Stimulated activated naive CD8-positive, alpha-beta T cell treated with anti-CD3 and anti-CD28 coated beads, Interleukin-15, amount 100 ng/mL, for 72 hours (primary cell): ENCODE measurements around the gene RRP8.

Experiments used
- ATAC-seq: fragments of 150-1000 bp; cut with Tn5 transposase; 2 replicates; pipeline ENCODE4 v1.10.0; 2021; ENCODE audit warnings: mild to moderate bottlenecking, moderate library complexity
- DNase-seq, 2 donors: peaks; one replicate each; pipeline ENCODE4 v3.0.0; 2021 to 2022
- H3K27ac Mint-ChIP-seq, 2 donors: one replicate each; pipeline ENCODE4 v1.8.0; 2022; ENCODE audit warnings: mild to moderate bottlenecking in 2 of 2, mixed read lengths in 2 of 2, moderate library complexity in 2 of 2
- H3K27me3 Mint-ChIP-seq: one replicate; pipeline ENCODE4 v1.8.0; 2022; ENCODE audit warnings: mixed read lengths
- H3K4me1 Mint-ChIP-seq: one replicate; pipeline ENCODE4 v1.8.0; 2022; ENCODE audit warnings: mild to moderate bottlenecking, mixed read lengths
- H3K4me3 Mint-ChIP-seq, 2 donors: one replicate each; pipeline ENCODE4 v1.8.0; 2022; ENCODE audit warnings: mild to moderate bottlenecking in 2 of 2, mixed read lengths in 2 of 2, moderate library complexity in 1 of 2
- H3K9me3 Mint-ChIP-seq, 2 donors: one replicate each; pipeline ENCODE4 v1.8.0; 2022; ENCODE audit warnings: mixed read lengths in 2 of 2

Gene RRP8

DNA sequence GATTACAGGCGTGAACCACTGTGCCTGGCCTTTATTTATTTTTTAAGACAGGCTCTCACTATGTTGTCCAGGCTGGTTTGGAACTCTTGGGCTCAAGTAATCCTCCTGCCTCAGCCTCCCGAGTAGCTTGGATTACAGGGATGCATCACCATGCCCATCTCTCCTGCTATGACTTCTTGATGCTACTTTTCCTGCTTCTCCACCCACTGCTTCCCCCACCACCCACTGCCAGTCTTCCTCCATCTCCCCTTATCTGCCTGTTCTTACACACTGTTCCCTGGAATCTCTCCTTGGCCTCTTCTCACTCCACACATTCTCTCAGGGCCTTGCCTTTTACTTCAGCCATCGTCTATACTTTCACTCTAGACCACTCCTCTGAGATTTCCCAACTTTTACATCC lies 33.1 kb upstream of the RRP8 start:
- no peak overlapping the region for H3K4me3 Mint-ChIP-seq
- DNase-seq (no peak), ATAC-seq (no peak)
- peaks cover 21% of the 10 kb centered on the region for H3K4me1 Mint-ChIP-seq
- H3K27me3 Mint-ChIP-seq, result no peaks in the 10 kb centered on the region
- no peak overlapping the region for H3K27ac Mint-ChIP-seq
- H3K9me3 Mint-ChIP-seq, result no peaks in the 10 kb centered on the region

DNA sequence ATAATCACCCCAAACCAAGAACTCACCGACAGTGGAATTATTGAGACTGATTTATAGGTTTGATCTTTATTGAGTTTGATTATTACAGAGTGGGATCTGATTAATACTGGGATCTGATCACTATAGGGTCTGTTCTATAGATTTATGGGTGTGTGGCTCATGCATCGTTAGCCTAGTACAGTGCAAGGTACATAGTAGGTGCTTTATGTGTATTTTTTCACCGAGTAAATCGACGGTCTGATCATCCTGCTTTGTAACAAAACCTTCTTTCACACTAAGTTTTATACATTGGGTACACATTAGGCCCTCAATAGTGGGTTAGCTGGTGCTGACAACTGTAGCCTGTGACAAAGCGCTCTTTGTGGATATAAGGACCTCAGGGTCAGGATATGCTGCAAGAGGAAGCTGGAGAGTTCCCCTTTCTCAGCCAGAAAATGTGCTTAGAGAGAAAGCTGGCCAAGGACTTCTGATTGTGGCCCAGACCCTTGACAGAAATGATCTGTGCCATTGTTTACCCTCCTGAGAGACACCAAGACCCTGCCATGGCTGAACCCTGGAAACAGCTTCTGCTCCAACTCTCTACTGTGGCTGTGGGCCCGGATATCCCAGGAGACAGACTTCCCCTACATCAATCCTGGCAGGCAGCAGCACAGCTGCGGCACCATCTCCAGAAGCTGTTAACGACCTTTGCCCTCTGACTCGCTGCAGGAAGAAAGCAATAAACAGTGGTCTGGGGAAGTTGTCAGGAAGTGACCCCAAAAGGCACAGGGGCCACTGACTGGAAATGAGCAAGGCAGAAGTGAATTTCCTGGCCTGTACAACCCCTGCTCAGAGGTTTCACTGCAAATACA lies 31.9 kb upstream of the RRP8 start:
- H3K9me3 Mint-ChIP-seq, result no peaks in the 10 kb centered on the region
- DNase-seq (no peak), ATAC-seq (no peak)
- no peaks in the 10 kb centered on the region for H3K27me3 Mint-ChIP-seq
- no peak overlapping the region for H3K27ac Mint-ChIP-seq
- no peak overlapping the region for H3K4me3 Mint-ChIP-seq
- peaks cover 26% of the 10 kb centered on the region for H3K4me1 Mint-ChIP-seq

DNA sequence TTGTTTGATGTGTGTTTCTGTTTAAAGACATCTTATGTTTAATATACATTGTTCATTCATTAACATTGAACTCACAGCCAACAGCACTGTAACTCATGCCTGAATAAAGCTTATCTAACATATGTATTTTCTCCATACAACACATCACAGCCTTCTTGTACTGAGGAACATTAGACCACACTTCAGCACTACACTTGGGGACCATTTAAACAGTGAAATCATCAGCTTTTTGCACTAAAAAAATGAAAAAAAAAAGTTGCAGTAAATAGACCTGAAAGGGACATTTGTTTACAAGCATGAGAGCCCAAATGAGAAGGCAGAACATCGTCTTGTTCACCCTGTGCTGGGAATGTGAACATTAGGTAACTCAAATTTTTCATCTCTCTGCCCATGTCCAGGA lies 31.1 kb upstream of the RRP8 start:
- no peak overlapping the region for H3K27ac Mint-ChIP-seq
- ATAC-seq (no peak), DNase-seq (no peak)
- no peaks in the 10 kb centered on the region for H3K27me3 Mint-ChIP-seq
- no peak overlapping the region for H3K4me3 Mint-ChIP-seq
- H3K4me1 Mint-ChIP-seq, result peaks cover 26% of the 10 kb centered on the region
- H3K9me3 Mint-ChIP-seq, result no peaks in the 10 kb centered on the region

DNA sequence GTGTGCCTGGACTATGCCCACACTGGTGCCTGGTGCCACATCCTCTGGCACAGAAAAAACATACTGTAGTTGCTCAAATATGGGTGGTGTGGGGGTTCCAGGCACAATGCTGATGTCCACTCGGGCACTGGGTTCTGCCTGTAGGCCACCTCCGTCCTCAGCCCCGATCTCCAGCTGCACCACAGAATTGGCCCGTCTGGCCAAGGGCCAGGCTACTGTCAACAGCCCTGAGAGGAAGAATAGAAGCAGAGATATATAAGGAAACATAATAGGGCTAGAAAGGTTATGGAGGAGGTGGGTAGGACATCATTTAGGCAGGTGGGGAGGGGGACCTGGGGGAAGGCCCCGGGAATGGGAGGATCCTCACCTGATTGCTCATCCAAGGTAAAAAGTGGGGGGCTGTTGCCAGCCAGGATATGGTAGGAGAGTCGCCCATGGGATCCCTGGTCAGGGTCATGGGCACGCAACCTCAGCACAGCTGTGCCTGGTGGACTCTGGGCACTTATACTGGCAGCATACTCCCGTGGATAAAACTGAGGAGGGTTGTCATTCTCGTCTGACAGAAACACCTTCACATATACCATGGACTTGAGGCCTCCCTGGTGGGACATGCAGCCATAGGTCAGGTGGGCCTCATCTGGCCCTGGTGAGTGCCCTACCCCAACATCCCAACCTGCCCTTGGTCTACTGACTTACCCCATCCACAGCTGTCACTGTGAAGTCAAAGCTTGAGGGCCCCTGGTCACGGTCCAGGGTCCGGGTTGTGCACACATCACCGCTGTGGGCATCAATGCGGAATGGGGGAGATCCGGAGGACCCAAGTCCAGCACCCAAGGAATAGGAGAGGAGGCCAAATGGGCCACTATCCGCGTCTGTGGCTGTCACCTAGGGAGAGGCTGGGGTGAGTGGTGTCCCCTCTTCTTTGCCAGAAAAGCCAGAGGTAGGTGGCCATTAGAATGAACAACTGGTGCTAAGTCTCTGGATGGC lies 30.3 kb upstream of the RRP8 start:
- H3K27ac Mint-ChIP-seq, result no peak overlapping the region
- no peaks in the 10 kb centered on the region for H3K27me3 Mint-ChIP-seq
- DNase-seq (no peak), ATAC-seq (no peak)
- no peak overlapping the region for H3K4me3 Mint-ChIP-seq
- H3K9me3 Mint-ChIP-seq, result no peaks in the 10 kb centered on the region
- H3K4me1 Mint-ChIP-seq, result peaks cover 26% of the 10 kb centered on the region

DNA sequence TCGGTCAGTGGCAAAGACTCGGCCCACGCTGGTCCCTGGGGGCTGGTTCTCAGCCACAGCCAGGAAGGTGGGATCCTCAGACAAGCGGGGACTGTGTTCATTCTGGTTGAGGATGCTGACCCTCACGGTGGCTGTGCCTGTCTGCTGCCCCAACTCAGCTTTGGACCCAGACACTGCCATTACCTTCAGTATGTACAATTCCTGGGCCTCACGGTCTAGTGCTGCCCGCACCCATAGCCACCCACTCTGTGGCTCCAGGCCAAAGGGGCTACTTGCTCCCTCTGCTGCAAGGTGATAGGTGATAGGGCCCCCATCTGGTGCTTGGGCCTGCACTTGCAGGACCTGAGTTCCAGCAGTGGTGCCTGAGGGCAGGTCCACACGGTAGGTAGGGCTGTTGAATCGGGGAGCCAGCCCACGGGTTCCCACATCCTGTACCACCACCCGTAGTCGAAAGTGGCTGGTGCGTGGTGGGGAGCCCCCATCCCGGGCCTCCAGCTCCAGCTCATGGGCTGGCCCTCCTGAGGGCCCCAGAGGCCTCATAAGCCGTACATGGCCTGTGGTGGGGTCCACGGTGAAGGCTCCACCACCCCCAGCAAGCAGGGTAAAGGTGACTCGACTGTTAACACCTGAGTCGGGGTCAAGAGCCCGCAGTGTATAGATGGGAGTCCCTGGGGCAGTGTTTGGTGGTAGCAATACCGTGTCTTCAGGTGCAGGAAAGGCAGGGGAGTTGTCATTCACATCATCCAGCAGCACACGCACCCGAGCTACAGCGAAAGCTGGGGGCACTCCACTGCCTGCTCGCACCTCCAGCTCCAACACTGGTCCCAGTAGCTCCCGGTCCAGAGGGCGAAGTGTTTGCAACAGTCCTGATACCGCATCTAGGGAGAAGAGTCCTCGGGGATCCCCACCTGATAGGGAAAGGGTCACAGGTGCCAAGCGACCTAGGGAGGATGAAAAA lies 29.0 kb upstream of the RRP8 start:
- Mint-ChIP-seq H3K27ac (peak overlapping the region; percentile 7 to 56), H3K4me1 (peaks cover 38% of the 10 kb centered on the region), H3K27me3 (no peaks in the 10 kb centered on the region), H3K4me3 (peak overlapping the region in 1 of 2 donors; percentile 16), H3K9me3 (no peaks in the 10 kb centered on the region)
- DNase-seq (peak; percentile 24 to 51), ATAC-seq (peak; percentile 79)

DNA sequence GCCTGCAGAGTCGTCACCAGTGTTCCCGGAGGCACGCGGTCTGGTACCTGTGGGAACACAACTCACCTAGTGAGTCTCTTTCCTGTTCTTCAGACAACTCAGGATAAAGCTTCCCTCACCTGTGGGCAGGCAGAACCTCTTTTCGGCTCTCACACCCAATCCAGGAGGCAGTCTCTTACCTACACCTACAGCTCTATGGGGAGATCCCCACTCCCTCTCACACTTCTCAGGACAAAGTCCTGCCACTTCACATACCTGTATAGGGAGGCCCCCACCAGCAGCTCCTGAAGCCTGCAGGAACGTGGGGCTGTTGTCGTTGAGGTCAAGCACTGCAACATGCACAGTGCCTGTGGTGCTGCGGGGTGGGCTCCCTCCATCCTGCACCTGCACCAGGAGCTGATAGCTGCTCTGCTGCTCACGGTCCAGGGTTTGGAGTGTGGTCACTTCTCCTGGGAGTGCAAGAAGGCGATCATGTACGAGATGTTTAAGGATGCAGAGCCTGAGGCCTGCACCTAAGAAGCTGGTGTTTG lies 28.0 kb upstream of the RRP8 start:
- Mint-ChIP-seq H3K27ac (peak overlapping the region in 1 of 2 donors; percentile 22), H3K4me1 (peaks cover 48% of the 10 kb centered on the region), H3K27me3 (no peaks in the 10 kb centered on the region), H3K4me3 (no peak overlapping the region), H3K9me3 (no peaks in the 10 kb centered on the region)
- DNase-seq (no peak), ATAC-seq (no peak)

DNA sequence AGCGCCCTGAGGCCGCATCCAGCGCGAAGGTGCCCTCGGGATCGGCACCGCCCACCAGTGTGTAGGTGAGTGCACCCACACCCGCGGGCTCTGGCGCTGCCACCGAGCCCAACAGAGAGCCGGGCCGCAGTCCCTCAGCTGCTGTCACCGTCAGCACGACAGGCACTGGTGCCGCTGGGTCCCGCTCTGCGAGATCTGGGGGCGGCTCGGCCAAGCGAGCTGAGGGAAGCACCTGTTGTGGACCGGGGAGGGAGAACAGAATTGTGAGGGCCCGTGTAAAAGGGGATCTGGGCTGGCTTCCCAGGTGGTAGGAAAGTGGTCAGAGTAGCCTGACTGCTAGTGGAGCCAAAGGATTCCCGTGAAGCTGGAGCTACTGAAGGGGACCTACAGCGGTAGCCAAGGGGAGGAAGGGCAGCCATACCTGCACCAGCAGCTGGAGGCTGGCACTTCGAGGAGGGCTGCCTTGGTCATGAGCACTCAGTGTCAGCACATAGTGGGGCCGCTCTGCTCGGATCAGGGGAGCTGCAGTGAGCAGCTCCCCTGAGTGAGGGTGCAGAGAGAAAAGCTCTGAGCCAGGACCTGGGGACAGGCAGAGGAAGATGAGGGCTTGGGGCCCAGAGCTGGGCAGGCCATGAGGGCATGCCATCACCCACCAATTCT lies 27.3 kb upstream of the RRP8 start:
- no peak for DNase-seq
- Mint-ChIP-seq H3K4me3 (no peak overlapping the region), H3K4me1 (peaks cover 51% of the 10 kb centered on the region), H3K27me3 (no peaks in the 10 kb centered on the region), H3K9me3 (no peaks in the 10 kb centered on the region), H3K27ac (no peak overlapping the region)
- ATAC-seq, result no peak

DNA sequence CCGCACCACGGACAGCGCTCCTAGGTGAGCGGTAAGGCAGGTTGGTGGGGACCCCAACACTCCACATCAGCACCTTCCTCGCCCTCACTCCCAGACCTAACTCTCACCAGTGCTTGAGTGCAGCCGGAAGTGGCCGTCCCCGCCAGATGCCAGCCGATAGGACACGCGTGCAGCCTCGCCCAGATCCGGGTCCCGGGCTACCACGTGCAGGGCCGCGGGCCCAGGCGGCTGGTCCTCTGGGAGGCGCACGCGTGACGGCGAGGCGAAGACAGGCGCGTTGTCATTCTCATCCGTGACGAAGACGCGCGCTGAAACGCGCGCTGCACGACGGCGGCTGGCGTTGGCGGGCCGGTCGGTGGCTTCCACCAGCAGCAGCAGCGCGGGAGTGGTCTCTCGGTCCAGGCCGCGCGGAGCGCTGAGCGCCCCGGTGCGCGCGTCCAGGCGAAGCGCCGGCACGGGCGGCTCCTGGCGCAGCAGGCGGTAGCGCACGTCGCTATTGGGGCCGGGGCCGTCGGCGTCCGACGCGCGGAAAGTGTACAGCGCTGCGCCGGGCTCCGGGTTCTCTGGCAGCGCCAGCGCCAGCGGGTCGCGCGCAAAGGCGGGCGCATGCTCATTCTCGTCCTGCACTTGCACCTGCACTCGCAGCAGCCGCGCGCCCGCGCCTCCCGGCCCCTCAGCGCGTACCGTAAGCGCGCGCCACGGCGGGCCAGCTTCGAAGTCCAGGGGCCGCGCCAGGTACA lies 26.6 kb upstream of the RRP8 start:
- Mint-ChIP-seq H3K4me1 (peaks cover 51% of the 10 kb centered on the region), H3K9me3 (no peaks in the 10 kb centered on the region), H3K27ac (no peak overlapping the region), H3K27me3 (no peaks in the 10 kb centered on the region), H3K4me3 (no peak overlapping the region)
- no peak for DNase-seq
- ATAC-seq, result peak; percentile 34

DNA sequence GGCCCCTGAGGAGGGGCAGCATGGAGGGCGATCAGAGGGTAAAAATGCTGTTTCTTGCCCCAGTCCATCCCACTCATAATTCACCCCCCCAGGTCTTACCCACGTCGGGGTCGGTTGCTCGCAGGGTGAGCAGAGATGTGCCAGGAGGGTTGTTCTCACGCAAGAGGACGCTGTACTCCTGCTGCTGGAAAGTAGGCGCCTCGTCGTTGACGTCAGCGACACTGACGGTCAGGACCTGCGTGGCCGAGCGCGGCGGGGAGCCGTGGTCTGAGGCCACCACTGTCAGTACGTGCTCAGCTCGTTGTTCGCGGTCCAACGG lies 26.1 kb upstream of the RRP8 start:
- no peaks in the 10 kb centered on the region for H3K27me3 Mint-ChIP-seq
- no peaks in the 10 kb centered on the region for H3K9me3 Mint-ChIP-seq
- H3K27ac Mint-ChIP-seq, result no peak overlapping the region
- H3K4me1 Mint-ChIP-seq, result peaks cover 51% of the 10 kb centered on the region
- no peak overlapping the region for H3K4me3 Mint-ChIP-seq
- ATAC-seq (no peak), DNase-seq (no peak)

DNA sequence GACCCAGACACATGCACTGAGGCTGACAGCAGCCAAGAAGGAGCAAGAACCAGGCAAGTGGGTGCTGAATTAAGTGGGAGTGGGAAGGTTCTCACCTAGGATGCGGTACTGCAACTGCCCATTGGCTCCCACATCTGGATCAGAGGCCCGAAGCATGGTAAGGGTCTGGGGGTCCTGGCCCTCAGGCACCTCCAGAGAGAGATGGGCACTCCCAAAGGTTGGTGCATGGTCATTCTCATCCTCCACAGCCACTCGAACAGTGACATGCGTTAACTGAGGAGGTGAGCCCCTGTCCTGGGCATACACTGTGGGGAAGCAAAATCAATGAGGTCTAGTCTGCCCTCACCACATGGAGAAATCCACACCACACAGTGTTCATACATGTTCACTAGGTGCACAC lies 25.1 kb upstream of the RRP8 start:
- H3K27me3 Mint-ChIP-seq, result no peaks in the 10 kb centered on the region
- no peaks in the 10 kb centered on the region for H3K9me3 Mint-ChIP-seq
- DNase-seq, result no peak
- no peak for ATAC-seq
- no peak overlapping the region for H3K4me3 Mint-ChIP-seq
- H3K4me1 Mint-ChIP-seq, result peaks cover 50% of the 10 kb centered on the region
- no peak overlapping the region for H3K27ac Mint-ChIP-seq

DNA sequence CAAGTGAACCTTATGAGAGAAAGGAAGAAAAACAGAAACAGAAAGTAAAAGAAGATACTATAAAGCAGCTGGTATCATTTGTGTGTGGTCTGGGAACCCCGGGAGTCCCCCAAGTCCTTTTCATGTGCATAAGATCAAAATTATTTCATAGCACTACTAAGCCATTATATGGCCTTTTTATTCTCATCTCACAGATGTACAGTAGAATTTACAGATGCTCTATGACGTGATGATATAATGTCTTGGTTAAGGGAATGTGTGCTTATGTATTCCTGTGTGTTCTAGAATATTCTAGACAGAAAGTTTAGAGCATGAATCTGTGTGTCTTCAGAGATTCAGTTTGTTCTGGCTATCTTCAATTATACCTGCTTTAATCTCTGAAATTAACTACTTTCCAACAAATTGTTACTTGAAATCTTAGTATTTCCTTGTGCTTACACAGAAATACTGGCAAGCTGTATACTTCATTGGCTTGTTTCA lies 24.4 kb upstream of the RRP8 start:
- Mint-ChIP-seq H3K27ac (peak overlapping the region in 1 of 2 donors; percentile 61), H3K27me3 (no peaks in the 10 kb centered on the region), H3K4me1 (peaks cover 43% of the 10 kb centered on the region), H3K9me3 (no peaks in the 10 kb centered on the region), H3K4me3 (peak overlapping the region; percentile 27 to 70)
- DNase-seq, result no peak
- peak; percentile 60 for ATAC-seq

DNA sequence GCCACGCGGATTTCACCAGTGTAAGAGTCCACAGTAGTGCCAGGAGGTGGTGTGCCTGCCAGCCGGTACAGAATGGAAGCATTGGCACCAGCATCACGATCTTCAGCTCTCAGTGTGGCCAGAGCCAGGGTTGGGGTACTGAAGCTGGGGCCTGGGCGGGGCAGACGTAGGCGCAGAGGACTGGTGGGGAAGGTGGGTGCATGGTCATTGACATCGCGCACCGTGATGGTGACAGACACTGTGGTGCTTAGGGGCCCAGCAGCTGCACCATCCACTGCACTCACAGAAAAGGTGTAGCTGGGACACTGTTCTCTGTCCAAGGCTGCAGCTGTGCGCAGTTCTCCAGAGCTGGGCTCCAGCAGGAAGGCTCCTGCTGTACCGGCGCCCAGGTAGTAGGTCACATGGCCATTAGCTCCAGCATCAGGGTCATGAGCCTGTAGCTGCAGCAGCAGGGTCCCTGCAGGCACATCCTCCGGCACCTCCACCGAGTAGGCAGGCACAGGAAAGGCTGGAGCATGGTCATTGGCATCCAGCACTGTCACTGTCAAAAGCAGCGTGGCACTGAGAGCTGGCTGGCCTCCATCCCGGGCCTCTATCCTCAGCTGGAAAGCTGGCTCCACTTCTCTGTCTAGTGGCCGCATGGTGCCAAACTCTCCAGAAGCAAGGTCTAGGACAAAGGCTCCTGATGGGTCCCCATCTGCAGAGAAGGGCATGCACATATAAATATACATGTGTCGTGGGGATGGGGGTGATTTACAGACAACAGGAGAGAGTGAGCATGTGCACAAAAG lies 23.8 kb upstream of the RRP8 start:
- ATAC-seq (no peak), DNase-seq (no peak)
- Mint-ChIP-seq H3K27ac (peak overlapping the region in 1 of 2 donors; percentile 61), H3K27me3 (no peaks in the 10 kb centered on the region), H3K4me1 (peaks cover 37% of the 10 kb centered on the region), H3K9me3 (no peaks in the 10 kb centered on the region), H3K4me3 (peak overlapping the region; percentile 27 to 70)

DNA sequence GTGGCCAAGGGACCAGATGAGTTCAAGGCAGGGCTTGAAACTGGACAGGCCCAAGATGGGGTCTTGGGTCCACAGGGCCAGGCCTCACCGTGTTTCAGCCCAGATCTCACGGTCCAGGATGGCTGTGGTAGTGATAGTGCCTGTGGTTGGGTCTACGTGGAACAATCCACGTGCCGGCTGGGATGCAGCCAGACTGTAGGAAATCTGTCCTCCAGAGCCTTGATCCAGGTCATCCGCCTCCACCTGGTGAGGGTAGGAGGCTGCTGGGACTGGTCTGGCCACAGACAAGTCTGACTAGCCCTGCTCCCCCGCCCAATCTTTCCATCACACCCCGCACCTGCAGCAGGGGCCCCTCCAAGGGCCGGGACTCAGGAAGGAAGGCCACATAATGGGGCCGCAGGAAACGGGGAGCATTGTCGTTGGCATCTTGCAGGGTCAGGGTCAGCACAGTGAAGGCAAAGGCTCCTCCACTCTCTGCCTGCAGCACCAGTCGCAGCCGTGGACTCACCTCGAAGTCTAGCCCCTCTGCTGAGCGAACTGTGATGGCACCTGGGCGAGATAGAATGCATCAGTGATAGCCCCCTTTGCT lies 22.5 kb upstream of the RRP8 start:
- no peak overlapping the region for H3K4me3 Mint-ChIP-seq
- no peaks in the 10 kb centered on the region for H3K9me3 Mint-ChIP-seq
- H3K4me1 Mint-ChIP-seq, result peaks cover 25% of the 10 kb centered on the region
- no peak for ATAC-seq
- no peak overlapping the region for H3K27ac Mint-ChIP-seq
- H3K27me3 Mint-ChIP-seq, result no peaks in the 10 kb centered on the region
- no peak for DNase-seq
